Panc1 (cell line): ENCODE measurements around the gene C13orf46. TPM values are rescaled to one million over a fixed set of nuclear protein-coding genes. Genes with fewer than 3 reads are reported as not detected.
A peak's percentile ranks its signal among the peaks of the same experiment; 100 is the strongest.

ENCODE experiments used
- ATAC-seq: fragments of 200-7000 bp; cut with Tn5 transposase; 2 replicates; pipeline ENCODE4 v1.9.1; 2020; ENCODE audit warnings: mild to moderate bottlenecking, moderate library complexity
- BruUV-seq: library from RNA; stranded (reverse); fragments of 400-500 nt; replicated peaks from 2 replicates; lab custom pipeline; 2021; lab: Mats Ljungman, UMichigan
- CTCF ChIA-PET: fragments of 300-600 bp; sonication (Branson Sonifier 250); formaldehyde crosslinking; loops from one replicate; lab custom pipeline; 2022; ENCODE audit warnings: antibody characterized with exemption; lab: Charles Lee
- POLR2A ChIA-PET: fragments of 300-600 bp; sonication (Branson Sonifier 250); formaldehyde crosslinking; loops from one replicate; lab custom pipeline; 2022; ENCODE audit warnings: antibody characterized with exemption; lab: Charles Lee
- DNase-seq: peaks from one replicate; pipeline ENCODE4 v3.0.0-alpha.2; 2010; ENCODE audit warnings: low read depth, low spot score
- H3K27ac ChIP-seq: 2 replicates; pipeline ENCODE4 v1.5.1; 2011; ENCODE audit warnings: mild to moderate bottlenecking, low read length, inconsistent platforms
- H3K27me3 ChIP-seq: fragments of 200-500 bp; sonication (Bioruptor generic); 2 replicates; pipeline ENCODE4 v1.6.0; 2014; ENCODE audit warnings: low read length, inconsistent platforms; ENCODE audit not compliant: control insufficient read depth, insufficient read depth
- H3K36me3 ChIP-seq: fragments of 200-500 bp; sonication (Bioruptor generic); 2 replicates; pipeline ENCODE4 v1.5.1; 2014; ENCODE audit warnings: inconsistent platforms, mild to moderate bottlenecking, low read length, moderate library complexity; ENCODE audit not compliant: control insufficient read depth, insufficient read depth
- H3K4me1 ChIP-seq: 2 replicates; pipeline ENCODE4 v1.5.1; 2011; ENCODE audit warnings: inconsistent platforms, mild to moderate bottlenecking, low read length, moderate library complexity; ENCODE audit not compliant: control insufficient read depth, insufficient read depth
- H3K4me3 ChIP-seq, 2 experiments: 2 replicates each; pipeline ENCODE4 v1.5.1; 2011 to 2012; ENCODE audit warnings: low read depth in 2 of 2, low read length in 2 of 2, mild to moderate bottlenecking in 2 of 2, inconsistent platforms in 1 of 2, moderate library complexity in 1 of 2
- H3K9me3 ChIP-seq: fragments of 200-500 bp; sonication (Bioruptor generic); 2 replicates; pipeline ENCODE4 v1.5.1; 2014; ENCODE audit warnings: low read depth, mild to moderate bottlenecking, inconsistent platforms, low read length, moderate library complexity; ENCODE audit not compliant: control insufficient read depth, insufficient read depth
- CTCF ChIP-seq: fragments of 450-650 bp; IDR thresholded peaks from 2 replicates; pipeline ENCODE4 v1.5.1; 2017; ENCODE audit warnings: mild to moderate bottlenecking
- POLR2AphosphoS5 ChIP-seq: IDR thresholded peaks from 2 replicates; pipeline ENCODE4 v1.6.1; 2012; ENCODE audit warnings: mild to moderate bottlenecking, low read depth, low read length, moderate library complexity
- REST ChIP-seq, 2 experiments: IDR thresholded peaks; 2 replicates each; pipeline ENCODE4 v1.6.1; 2011 to 2012; ENCODE audit warnings: low read depth in 2 of 2, control low read depth in 1 of 2, low read length in 1 of 2, mild to moderate bottlenecking in 1 of 2, moderate library complexity in 1 of 2; ENCODE audit not compliant: insufficient read depth in 1 of 2
- SIN3A ChIP-seq: IDR thresholded peaks from 2 replicates; pipeline ENCODE4 v1.6.1; 2012; ENCODE audit warnings: low read depth, mild to moderate bottlenecking, low read length, moderate library complexity, borderline replicate concordance; ENCODE audit not compliant: insufficient read depth
- TCF7L2 ChIP-seq: IDR thresholded peaks from 2 replicates; pipeline ENCODE4 v1.6.1; 2011; ENCODE audit warnings: mild to moderate bottlenecking, low read depth, low read length, inconsistent platforms
- in situ Hi-C: cut with HindIII; loops from 2 replicates; pipeline ENCODE4 v1.10.0; 2016; ENCODE audit warnings: low sequenced_read_pairs, low pct_unique_long_range_greater_than_20kb
- intact Hi-C: fragments of 100-400 bp; cut with micrococcal nuclease; formaldehyde crosslinking; loops from one replicate; pipeline ENCODE4 v1.10.0; 2022; ENCODE audit not compliant: unreplicated experiment
- total RNA-seq: library from RNA; stranded (reverse); gene quantifications from one replicate; pipeline ENCODE4 v1.2.1, GENCODE V29; 2021; ENCODE audit not compliant: unreplicated experiment

The C13orf46 gene
- total RNA-seq, 1 experiment from 2014 or later: 2.6 TPM

DNA sequence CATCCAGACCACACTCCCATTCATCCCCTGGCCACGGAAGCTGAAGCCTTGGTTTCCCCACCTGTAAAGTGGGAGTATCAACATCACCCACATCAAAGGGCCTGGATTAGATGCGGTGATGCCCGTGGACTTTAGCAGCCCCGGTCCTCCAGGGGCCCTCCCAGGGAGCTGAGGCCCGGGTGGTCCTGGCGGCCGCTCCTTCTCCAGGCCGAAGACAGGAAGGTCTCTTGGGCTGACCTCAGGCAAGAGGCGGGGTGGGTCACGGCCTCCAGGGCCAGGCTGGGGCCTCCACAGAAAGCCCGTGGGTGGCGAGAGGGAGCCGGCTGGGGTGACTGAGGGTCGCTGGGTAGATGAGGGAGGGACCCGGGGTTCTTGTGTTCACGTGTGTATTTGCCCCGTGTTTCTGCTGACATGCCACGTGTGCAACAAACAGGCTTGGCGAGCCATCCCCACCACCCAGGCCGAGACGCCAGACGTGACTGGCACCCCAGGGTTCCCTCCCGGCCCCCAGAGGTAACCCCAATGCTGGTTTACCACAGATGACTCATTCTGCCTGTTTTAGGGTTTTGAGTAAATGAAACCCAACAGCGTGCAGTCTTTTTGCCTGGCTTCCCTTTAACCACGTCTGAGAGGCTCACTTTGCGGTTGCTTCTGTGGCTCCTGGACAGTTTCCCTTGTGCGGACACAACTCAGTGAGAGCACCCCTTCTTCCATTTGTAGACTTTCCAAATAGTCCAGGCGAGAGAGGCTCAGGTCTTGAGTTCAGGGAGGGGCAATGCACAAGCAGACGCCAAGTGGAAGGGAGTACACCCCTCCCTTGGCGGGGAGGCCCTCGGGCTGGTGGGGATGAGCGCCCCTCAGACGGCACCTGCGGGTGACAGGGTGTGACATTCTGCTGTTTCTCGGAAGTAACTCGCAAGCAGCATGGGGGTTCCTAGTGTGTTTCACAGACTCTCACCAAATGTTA, 42.9 kb downstream of the C13orf46 start:
- TF ChIP-seq SIN3A (no peak), TCF7L2 (no peak), REST (IDR thresholded peaks at IDR 0.05; ENCODE audit: insufficient read depth in 1 of 2, low read depth in 2 of 2, low read length in 1 of 2) (no peak), POLR2AphosphoS5 (no peak), CTCF (no peak)
- CTCF ChIA-PET: no interaction called here
- DNase-seq: no peak

GRCh38 chr13:113929628-113930615, 44.0 kb downstream of the C13orf46 start:
- intact Hi-C loops (no loop called here), in situ Hi-C loops (no loop called here)
- H3K27ac ChIP-seq: no peak overlapping the region
- ATAC-seq (peak; percentile 67), DNase-seq (no peak)
- no peaks in the 10 kb centered on the region for H3K36me3 ChIP-seq
- TF ChIP-seq SIN3A (no peak), POLR2AphosphoS5 (no peak), TCF7L2 (no peak), CTCF (no peak; the same call in 1 of the 2 replicates), REST (IDR thresholded peaks at IDR 0.05; ENCODE audit: insufficient read depth in 1 of 2, low read depth in 2 of 2, low read length in 1 of 2) (no peak)
- no TSS peak for BruUV-seq
- ChIA-PET CTCF (no interaction called here), POLR2A (no interaction called here)
- no peak overlapping the region for H3K4me3 ChIP-seq
- no peaks in the 10 kb centered on the region for H3K4me1 ChIP-seq
- H3K27me3 ChIP-seq: no peaks in the 10 kb centered on the region
- no peaks in the 10 kb centered on the region for H3K9me3 ChIP-seq

More for the DNA sequence above, 42.9 kb downstream of the C13orf46 start:
- in situ Hi-C loops (no loop called here), intact Hi-C loops (no loop called here)
- Histone ChIP-seq H3K4me3 (no peak overlapping the region), H3K27ac (no peak overlapping the region), H3K9me3 (no peaks in the 10 kb centered on the region), H3K4me1 (no peaks in the 10 kb centered on the region), H3K36me3 (no peaks in the 10 kb centered on the region), H3K27me3 (no peaks in the 10 kb centered on the region)
- no TSS peak for BruUV-seq
- POLR2A ChIA-PET: no interaction called here
- ATAC-seq: no peak
